GM18951 (cell line): ENCODE results near the gene ZFAND5.

Source experiments
- POLR2A ChIP-seq: IDR thresholded peaks from 4 replicates; pipeline ENCODE4 v1.6.1; 2011; ENCODE audit warnings: mild to moderate bottlenecking; ENCODE audit not compliant: insufficient read length, insufficient read depth; ENCODE audit errors: extremely low read depth
- in situ Hi-C: fragments of 300-500 bp; cut with MboI; formaldehyde crosslinking; loops from one replicate; pipeline ENCODE4 v1.12.0; 2022; ENCODE audit warnings: low sequenced_read_pairs, mixed read lengths, inconsistent platforms; ENCODE audit not compliant: unreplicated experiment

The ZFAND5 gene

GRCh38 chr9:72384710-72385485 lies 19.9 kb upstream of the ZFAND5 start:
- in situ Hi-C loops: no loop called here
- TF ChIP-seq POLR2A: no peak

GRCh38 chr9:72383978-72384709 lies 19.1 kb upstream of the ZFAND5 start:
- in situ Hi-C loops: no loop called here

GRCh38 chr9:72382405-72382804 lies 17.4 kb upstream of the ZFAND5 start:
- TF ChIP-seq POLR2A: no peak
- in situ Hi-C loops: no loop called here

More at GRCh38 chr9:72383978-72384709, 19.1 kb upstream of the ZFAND5 start:
- no peak for TF ChIP-seq POLR2A

GRCh38 chr9:72377041-72377440 lies 12.0 kb upstream of the ZFAND5 start:
- in situ Hi-C loops: no loop called here
- TF ChIP-seq POLR2A: no peak

GRCh38 chr9:72371151-72371550 lies 6.1 kb upstream of the ZFAND5 start:
- in situ Hi-C loops: no loop called here
- no peak for TF ChIP-seq POLR2A

- in situ Hi-C loops: no loop called here
- TF ChIP-seq POLR2A: no peak
Observed at GRCh38 chr9:72365525-72366256, 683 bp upstream of the ZFAND5 start.

- in situ Hi-C loops: no loop called here
Observed at GRCh38 chr9:72363908-72364678, 915 bp downstream of the ZFAND5 start.

GRCh38 chr9:72363236-72363635 lies 1.8 kb downstream of the ZFAND5 start:
- TF ChIP-seq POLR2A: no peak
- in situ Hi-C loops: no loop called here

More at GRCh38 chr9:72363908-72364678, 915 bp downstream of the ZFAND5 start:
- TF ChIP-seq POLR2A: peak; percentile 25

GRCh38 chr9:72362680-72363139 lies 2.3 kb downstream of the ZFAND5 start:
- in situ Hi-C loops: no loop called here

GRCh38 chr9:72362118-72362531 lies 2.9 kb downstream of the ZFAND5 start:
- TF ChIP-seq POLR2A: no peak
- in situ Hi-C loops: no loop called here

More at GRCh38 chr9:72362680-72363139, 2.3 kb downstream of the ZFAND5 start:
- TF ChIP-seq POLR2A: no peak

GRCh38 chr9:72361217-72361616 lies 3.8 kb downstream of the ZFAND5 start:
- in situ Hi-C loops: no loop called here
- TF ChIP-seq POLR2A: no peak

GRCh38 chr9:72360324-72360723 lies 4.7 kb downstream of the ZFAND5 start:
- in situ Hi-C loops: no loop called here
- no peak for TF ChIP-seq POLR2A
